ENCODE results near the gene KIAA0513.

DNA sequence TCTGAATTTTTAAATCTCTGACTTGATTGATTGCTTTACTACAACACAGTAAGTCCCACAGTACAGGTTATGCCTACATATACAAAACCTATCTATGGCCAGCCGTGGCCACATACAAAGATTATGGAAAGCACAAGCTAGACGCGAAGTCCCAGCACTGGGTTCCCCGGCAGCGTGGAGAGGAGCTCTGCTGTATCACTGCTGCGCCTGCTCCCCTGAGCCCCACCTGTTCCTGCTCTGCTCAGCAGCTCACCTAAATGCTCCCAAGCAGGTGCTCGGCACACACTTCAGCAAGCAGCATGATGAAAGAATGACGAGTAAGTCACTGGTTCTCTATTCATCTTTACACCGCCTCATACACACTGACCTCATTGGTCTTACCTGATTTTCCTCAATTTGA is 36.8 kb upstream of the KIAA0513 start:
- TF ChIP-seq, protein P1, sequence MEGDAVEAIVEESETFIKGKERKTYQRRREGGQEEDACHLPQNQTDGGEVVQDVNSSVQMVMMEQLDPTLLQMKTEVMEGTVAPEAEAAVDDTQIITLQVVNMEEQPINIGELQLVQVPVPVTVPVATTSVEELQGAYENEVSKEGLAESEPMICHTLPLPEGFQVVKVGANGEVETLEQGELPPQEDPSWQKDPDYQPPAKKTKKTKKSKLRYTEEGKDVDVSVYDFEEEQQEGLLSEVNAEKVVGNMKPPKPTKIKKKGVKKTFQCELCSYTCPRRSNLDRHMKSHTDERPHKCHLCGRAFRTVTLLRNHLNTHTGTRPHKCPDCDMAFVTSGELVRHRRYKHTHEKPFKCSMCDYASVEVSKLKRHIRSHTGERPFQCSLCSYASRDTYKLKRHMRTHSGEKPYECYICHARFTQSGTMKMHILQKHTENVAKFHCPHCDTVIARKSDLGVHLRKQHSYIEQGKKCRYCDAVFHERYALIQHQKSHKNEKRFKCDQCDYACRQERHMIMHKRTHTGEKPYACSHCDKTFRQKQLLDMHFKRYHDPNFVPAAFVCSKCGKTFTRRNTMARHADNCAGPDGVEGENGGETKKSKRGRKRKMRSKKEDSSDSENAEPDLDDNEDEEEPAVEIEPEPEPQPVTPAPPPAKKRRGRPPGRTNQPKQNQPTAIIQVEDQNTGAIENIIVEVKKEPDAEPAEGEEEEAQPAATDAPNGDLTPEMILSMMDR (IDR thresholded peaks at IDR 0.05): no peak
- no peak for TF ChIP-seq EZH2 (IDR thresholded peaks at IDR 0.05; ENCODE audit: borderline replicate concordance, insufficient read depth, low read depth, low read length, poor library complexity, severe bottlenecking)
